ENCODE results near the gene F7. TPM values are rescaled to one million over a fixed set of nuclear protein-coding genes. Genes with fewer than 3 reads are reported as not detected.
"Not testable (repeated sequence)": the region's sequence is repeated elsewhere in the genome, so short reads cannot be mapped to it uniquely, and the experiment has no call there.

Gene F7
- total RNA-seq (2022) (48.0 and 52.4 TPM in 2 replicates), Bru-seq, nascent RNA (percentile 63 among the genes with signal in this experiment), BruChase-seq, experiment 1, labeled RNA remaining after a 2-hour chase (percentile 67 among the genes with signal in this experiment), BruChase-seq, experiment 2, labeled RNA remaining after a 6-hour chase (percentile 77 among the genes with signal in this experiment)
- long read RNA-seq, partial matches to known transcripts, result 6 of 9 reads
- long read RNA-seq, other reads (novel, unspliced or antisense), result 1 of 9 reads

- peaks cover 8% of the 10 kb centered on the region; the same call in 1 of the 2 replicates for H3K9me3 ChIP-seq
- peaks cover 33% of the 10 kb centered on the region for H3K4me1 ChIP-seq
- TF ChIP-seq CTCF (IDR thresholded peaks at IDR 0.05; ENCODE audit: insufficient read depth in 1 of 2, low read depth in 1 of 2, low read length in 1 of 2, severe bottlenecking in 1 of 2, unreplicated experiment in 1 of 2), result peak in 1 of 2 experiments; percentile 5
- no peaks in the 10 kb centered on the region for H3K36me3 ChIP-seq (ENCODE audit: control insufficient read depth, insufficient read depth, low read length)
- peak within 1 kb of the TSS; percentile 76 for H3K4me3 Mint-ChIP-seq (ENCODE audit: unreplicated experiment)
- POLR2A ChIA-PET, result interaction anchor here (0.5 to 0.6 kb wide), 2 partner anchors 14 to 15 kb away, joined by 3 to 7 read pairs; no protein-coding TSS in a partner anchor
- CTCF ChIA-PET, result no interaction called here
- no peaks in the 10 kb centered on the region for H3K27me3 ChIP-seq (replicated peaks; ENCODE audit: control insufficient read depth, insufficient read depth, low read length)
- H3K27me3 Mint-ChIP-seq (ENCODE audit: insufficient read depth, unreplicated experiment), result no peaks in the 10 kb centered on the region
- H3K27ac Mint-ChIP-seq (ENCODE audit: unreplicated experiment), result peak within 1 kb of the TSS; percentile 76
- DNase-seq, result peak; percentile 94 to 96
- H3K9me3 Mint-ChIP-seq (ENCODE audit: unreplicated experiment), result no peaks in the 10 kb centered on the region
- intact Hi-C loops (cut with micrococcal nuclease; ENCODE audit: unreplicated experiment), result loop anchor here (1.0 kb wide), 2 partner anchors 17 to 70 kb away; partner anchors contain the start of gene F10
- H3K4me3 ChIP-seq (ENCODE audit: low read depth, low read length), result peak within 1 kb of the TSS; percentile 57
- peaks cover 21% of the 10 kb centered on the region for H3K36me3 Mint-ChIP-seq (ENCODE audit: insufficient read depth, unreplicated experiment)
- no TSS peak for BruUV-seq (replicated peaks)
- H3K4me1 Mint-ChIP-seq (ENCODE audit: low read depth, unreplicated experiment), result peaks cover 7% of the 10 kb centered on the region
Measured at GRCh38 chr13:113105032-113105920, at the start of gene F7. TSS of gene F7 (plus strand) at chr13:113105791. CDS start at chr13:113105842, 51 bp downstream.

- ChIA-PET POLR2A (no interaction called here), CTCF (no interaction called here)
- Mint-ChIP-seq H3K9me3 (ENCODE audit: unreplicated experiment) (no peaks in the 10 kb centered on the region), H3K27me3 (ENCODE audit: insufficient read depth, unreplicated experiment) (no peaks in the 10 kb centered on the region), H3K27ac (ENCODE audit: unreplicated experiment) (no peak overlapping the region), H3K36me3 (ENCODE audit: insufficient read depth, unreplicated experiment) (no peaks in the 10 kb centered on the region), H3K4me3 (ENCODE audit: unreplicated experiment) (no peak overlapping the region), H3K4me1 (ENCODE audit: low read depth, unreplicated experiment) (no peaks in the 10 kb centered on the region)
- BruUV-seq (replicated peaks), result no TSS peak
- intact Hi-C loops (cut with micrococcal nuclease; ENCODE audit: unreplicated experiment), result no loop called here
- Histone ChIP-seq H3K27me3 (replicated peaks; ENCODE audit: control insufficient read depth, insufficient read depth, low read length) (no peaks in the 10 kb centered on the region), H3K9me3 (no peaks in the 10 kb centered on the region), H3K4me1 (no peaks in the 10 kb centered on the region), H3K4me3 (ENCODE audit: low read depth, low read length) (no peak overlapping the region), H3K36me3 (ENCODE audit: control insufficient read depth, insufficient read depth, low read length) (no peaks in the 10 kb centered on the region; the same call in 1 of the 2 replicates)
- no peak for TF ChIP-seq CTCF (IDR thresholded peaks at IDR 0.05; ENCODE audit: insufficient read depth in 1 of 2, low read depth in 1 of 2, low read length in 1 of 2, severe bottlenecking in 1 of 2, unreplicated experiment in 1 of 2)
- no peak for DNase-seq
Measured at GRCh38 chr13:113057084-113057483, 48.5 kb upstream of the F7 start.

GRCh38 chr13:113057559-113057958 is 48.0 kb upstream of the F7 start:
- H3K4me3 Mint-ChIP-seq (ENCODE audit: unreplicated experiment); H3K9me3 ChIP-seq; H3K27ac Mint-ChIP-seq (ENCODE audit: unreplicated experiment); H3K4me1 ChIP-seq; H3K4me1 Mint-ChIP-seq (ENCODE audit: low read depth, unreplicated experiment); DNase-seq; CTCF ChIA-PET; H3K27me3 ChIP-seq (replicated peaks; ENCODE audit: control insufficient read depth, insufficient read depth, low read length); H3K4me3 ChIP-seq (ENCODE audit: low read depth, low read length); BruUV-seq (replicated peaks); POLR2A ChIA-PET; H3K36me3 ChIP-seq (ENCODE audit: control insufficient read depth, insufficient read depth, low read length); H3K27me3 Mint-ChIP-seq (ENCODE audit: insufficient read depth, unreplicated experiment); H3K9me3 Mint-ChIP-seq (ENCODE audit: unreplicated experiment); H3K36me3 Mint-ChIP-seq (ENCODE audit: insufficient read depth, unreplicated experiment); intact Hi-C loops (cut with micrococcal nuclease; ENCODE audit: unreplicated experiment): not testable (repeated sequence)

Measured in Caco-2 (cell line).